ENCODE measurements around the gene GOLGA1. TPM values are rescaled to one million over a fixed set of nuclear protein-coding genes. Genes with fewer than 3 reads are reported as not detected.
"Not testable (repeated sequence)": the region's sequence is repeated elsewhere in the genome, so short reads cannot be mapped to it uniquely, and the experiment has no call there.

The GOLGA1 gene
- total RNA-seq, 1 donor from 2014 or later: 16.3 TPM

DNA sequence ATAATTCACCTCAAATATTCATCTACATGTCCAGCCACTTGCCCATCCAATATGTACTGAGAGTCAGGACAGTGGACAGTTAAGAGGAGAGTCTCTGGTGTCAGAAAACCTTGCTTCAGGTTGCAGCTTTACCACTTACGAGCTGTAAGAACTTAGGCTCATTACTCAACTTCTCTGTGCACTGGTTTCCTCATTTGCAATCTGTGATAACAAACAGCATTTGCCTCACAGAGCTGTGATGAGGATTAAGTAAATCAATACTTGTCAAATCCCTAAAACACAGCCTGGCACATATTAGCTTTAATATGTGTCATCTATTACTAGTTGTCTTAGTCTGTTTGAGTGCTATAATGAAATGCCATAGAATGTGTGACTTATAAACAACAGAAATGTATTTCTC lies 8.6 kb downstream of the GOLGA1 start:
- H3K36me3 ChIP-seq (ENCODE audit: control insufficient read depth, insufficient read depth, low read length): no peaks in the 10 kb centered on the region
- no peaks in the 10 kb centered on the region for H3K27me3 ChIP-seq (ENCODE audit: control insufficient read depth, insufficient read depth, low read length)
- no peak for TF ChIP-seq CTCF (IDR thresholded peaks at IDR 0.05; ENCODE audit: insufficient read depth, low read length, poor library complexity, severe bottlenecking)
- DNase-seq (ENCODE audit: low read depth): no peak
- H3K4me3 ChIP-seq (ENCODE audit: low read depth, low read length): no peak overlapping the region

GRCh38 chr9:124929464-124929863 lies 11.4 kb downstream of the GOLGA1 start:
- no peak for DNase-seq (ENCODE audit: low read depth)
- Histone ChIP-seq H3K27me3 (ENCODE audit: control insufficient read depth, insufficient read depth, low read length) (no peaks in the 10 kb centered on the region), H3K4me3 (ENCODE audit: low read depth, low read length) (no peak overlapping the region), H3K36me3 (ENCODE audit: control insufficient read depth, insufficient read depth, low read length) (no peaks in the 10 kb centered on the region)
- TF ChIP-seq CTCF (IDR thresholded peaks at IDR 0.05; ENCODE audit: insufficient read depth, low read length, poor library complexity, severe bottlenecking): no peak

GRCh38 chr9:124928116-124928515 lies 12.8 kb downstream of the GOLGA1 start:
- H3K27me3 ChIP-seq (ENCODE audit: control insufficient read depth, insufficient read depth, low read length): no peaks in the 10 kb centered on the region
- TF ChIP-seq CTCF (IDR thresholded peaks at IDR 0.05; ENCODE audit: insufficient read depth, low read length, poor library complexity, severe bottlenecking): no peak
- H3K4me3 ChIP-seq (ENCODE audit: low read depth, low read length): no peak overlapping the region
- no peak for DNase-seq (ENCODE audit: low read depth)
- no peaks in the 10 kb centered on the region for H3K36me3 ChIP-seq (ENCODE audit: control insufficient read depth, insufficient read depth, low read length)

DNA sequence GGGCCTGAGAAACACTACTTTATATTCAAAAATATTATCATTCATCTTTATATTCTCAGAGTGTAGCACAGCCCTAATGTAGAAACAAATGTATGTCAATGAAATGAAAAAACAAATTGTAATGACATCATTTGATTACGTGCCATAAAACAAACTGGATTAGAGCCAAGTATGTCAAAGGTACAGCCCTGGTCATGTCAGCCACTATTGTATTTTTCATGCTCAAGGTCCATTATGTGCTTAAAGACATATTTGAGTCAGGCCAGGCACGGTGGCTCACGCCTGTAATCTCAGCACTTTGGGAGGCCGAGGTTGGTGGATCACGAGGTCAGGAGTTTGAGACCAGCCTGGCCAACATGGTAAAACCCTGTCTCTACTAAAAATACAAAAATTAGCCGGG lies 20.5 kb downstream of the GOLGA1 start:
- not testable (repeated sequence) for H3K4me3 ChIP-seq (ENCODE audit: low read depth, low read length); H3K27me3 ChIP-seq (ENCODE audit: control insufficient read depth, insufficient read depth, low read length); H3K36me3 ChIP-seq (ENCODE audit: control insufficient read depth, insufficient read depth, low read length); DNase-seq (ENCODE audit: low read depth)

GRCh38 chr9:124914753-124915405 lies 26.0 kb downstream of the GOLGA1 start:
- Histone ChIP-seq H3K4me3 (ENCODE audit: low read depth, low read length) (no peak overlapping the region), H3K27me3 (ENCODE audit: control insufficient read depth, insufficient read depth, low read length) (no peaks in the 10 kb centered on the region), H3K36me3 (ENCODE audit: control insufficient read depth, insufficient read depth, low read length) (no peaks in the 10 kb centered on the region)
- no peak for DNase-seq (ENCODE audit: low read depth)
- TF ChIP-seq CTCF (IDR thresholded peaks at IDR 0.05; ENCODE audit: insufficient read depth, low read length, poor library complexity, severe bottlenecking): no peak

GRCh38 chr9:124913378-124913777 lies 27.5 kb downstream of the GOLGA1 start:
- DNase-seq (ENCODE audit: low read depth): no peak
- no peaks in the 10 kb centered on the region for H3K27me3 ChIP-seq (ENCODE audit: control insufficient read depth, insufficient read depth, low read length)
- H3K36me3 ChIP-seq (ENCODE audit: control insufficient read depth, insufficient read depth, low read length): no peaks in the 10 kb centered on the region
- H3K4me3 ChIP-seq (ENCODE audit: low read depth, low read length): no peak overlapping the region
- TF ChIP-seq CTCF (IDR thresholded peaks at IDR 0.05; ENCODE audit: insufficient read depth, low read length, poor library complexity, severe bottlenecking): no peak

Measured in kidney epithelial cell (primary cell).